ENCODE data around the gene CBLC.

GRCh38 chr19:44765949-44766335, 11.7 kb upstream of the CBLC start:
- TF ChIP-seq, protein P1, sequence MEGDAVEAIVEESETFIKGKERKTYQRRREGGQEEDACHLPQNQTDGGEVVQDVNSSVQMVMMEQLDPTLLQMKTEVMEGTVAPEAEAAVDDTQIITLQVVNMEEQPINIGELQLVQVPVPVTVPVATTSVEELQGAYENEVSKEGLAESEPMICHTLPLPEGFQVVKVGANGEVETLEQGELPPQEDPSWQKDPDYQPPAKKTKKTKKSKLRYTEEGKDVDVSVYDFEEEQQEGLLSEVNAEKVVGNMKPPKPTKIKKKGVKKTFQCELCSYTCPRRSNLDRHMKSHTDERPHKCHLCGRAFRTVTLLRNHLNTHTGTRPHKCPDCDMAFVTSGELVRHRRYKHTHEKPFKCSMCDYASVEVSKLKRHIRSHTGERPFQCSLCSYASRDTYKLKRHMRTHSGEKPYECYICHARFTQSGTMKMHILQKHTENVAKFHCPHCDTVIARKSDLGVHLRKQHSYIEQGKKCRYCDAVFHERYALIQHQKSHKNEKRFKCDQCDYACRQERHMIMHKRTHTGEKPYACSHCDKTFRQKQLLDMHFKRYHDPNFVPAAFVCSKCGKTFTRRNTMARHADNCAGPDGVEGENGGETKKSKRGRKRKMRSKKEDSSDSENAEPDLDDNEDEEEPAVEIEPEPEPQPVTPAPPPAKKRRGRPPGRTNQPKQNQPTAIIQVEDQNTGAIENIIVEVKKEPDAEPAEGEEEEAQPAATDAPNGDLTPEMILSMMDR (IDR thresholded peaks at IDR 0.05) = no peak
- no peak for TF ChIP-seq EZH2 (IDR thresholded peaks at IDR 0.05; ENCODE audit: borderline replicate concordance, insufficient read depth, low read depth, low read length, poor library complexity, severe bottlenecking)

Measured in B cell (primary cell).